Measurements from ENCODE around the gene NSMF. TPM values are rescaled to one million over a fixed set of nuclear protein-coding genes. Genes with fewer than 3 reads are reported as not detected.

The NSMF gene
- polyA plus RNA-seq, 1 experiment = 35.7 TPM

- no peak overlapping the region for H3K4me3 ChIP-seq (ENCODE audit: low read depth, low read length)
- no peak for DNase-seq (ENCODE audit: low read depth)
- TF ChIP-seq, protein P1, sequence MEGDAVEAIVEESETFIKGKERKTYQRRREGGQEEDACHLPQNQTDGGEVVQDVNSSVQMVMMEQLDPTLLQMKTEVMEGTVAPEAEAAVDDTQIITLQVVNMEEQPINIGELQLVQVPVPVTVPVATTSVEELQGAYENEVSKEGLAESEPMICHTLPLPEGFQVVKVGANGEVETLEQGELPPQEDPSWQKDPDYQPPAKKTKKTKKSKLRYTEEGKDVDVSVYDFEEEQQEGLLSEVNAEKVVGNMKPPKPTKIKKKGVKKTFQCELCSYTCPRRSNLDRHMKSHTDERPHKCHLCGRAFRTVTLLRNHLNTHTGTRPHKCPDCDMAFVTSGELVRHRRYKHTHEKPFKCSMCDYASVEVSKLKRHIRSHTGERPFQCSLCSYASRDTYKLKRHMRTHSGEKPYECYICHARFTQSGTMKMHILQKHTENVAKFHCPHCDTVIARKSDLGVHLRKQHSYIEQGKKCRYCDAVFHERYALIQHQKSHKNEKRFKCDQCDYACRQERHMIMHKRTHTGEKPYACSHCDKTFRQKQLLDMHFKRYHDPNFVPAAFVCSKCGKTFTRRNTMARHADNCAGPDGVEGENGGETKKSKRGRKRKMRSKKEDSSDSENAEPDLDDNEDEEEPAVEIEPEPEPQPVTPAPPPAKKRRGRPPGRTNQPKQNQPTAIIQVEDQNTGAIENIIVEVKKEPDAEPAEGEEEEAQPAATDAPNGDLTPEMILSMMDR (IDR thresholded peaks at IDR 0.05; ENCODE audit: insufficient read depth, low read depth, low read length) = no peak
- H3K36me3 ChIP-seq (ENCODE audit: control insufficient read depth, insufficient read depth, low read length) = no peaks in the 10 kb centered on the region
- ChIA-PET POLR2A (no interaction called here), CTCF (no interaction called here)
- no peaks in the 10 kb centered on the region for H3K27me3 ChIP-seq (ENCODE audit: control insufficient read depth, insufficient read depth, low read length)
These were observed 6.7 kb upstream of the NSMF start for GRCh38 chr9:137465720-137466388.

DNA sequence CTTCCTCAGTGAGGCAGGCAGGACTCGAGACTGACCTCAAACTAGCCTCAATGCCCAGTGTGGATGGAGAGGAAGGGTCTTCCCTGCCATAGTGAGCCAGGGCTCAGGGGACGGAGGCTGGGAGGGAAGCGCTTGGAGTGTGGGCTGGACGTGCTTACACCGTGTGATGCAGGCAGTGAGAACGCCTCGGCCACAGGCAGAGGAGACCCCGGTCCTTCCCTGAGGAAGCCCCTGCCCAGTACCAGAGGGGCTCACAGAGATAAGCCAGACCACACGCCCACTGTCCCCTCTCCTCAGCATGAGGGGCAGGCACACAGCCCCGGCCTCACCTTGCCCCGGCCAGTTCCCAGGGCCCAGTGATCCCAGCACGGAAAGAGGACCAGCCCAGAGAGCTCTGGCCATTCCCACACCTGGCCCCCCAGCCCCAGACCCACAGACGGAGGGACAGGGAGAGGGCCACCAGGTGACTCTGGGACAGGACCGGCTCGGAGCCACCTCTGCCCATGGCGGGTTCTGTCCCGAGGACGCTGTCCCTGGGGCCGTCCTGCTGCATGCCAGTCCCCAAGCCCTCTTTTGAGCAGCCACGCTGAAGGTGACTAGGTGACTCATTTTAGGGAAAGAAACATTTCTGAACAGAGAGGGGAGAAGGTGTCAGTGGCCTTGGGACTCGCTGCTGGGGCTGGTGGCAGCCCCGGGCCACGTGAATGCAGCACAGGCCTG is 6.0 kb upstream of the NSMF start:
- TF ChIP-seq, protein P1 (IDR thresholded peaks at IDR 0.05; ENCODE audit: insufficient read depth, low read depth, low read length) = no peak
- no peak for DNase-seq (ENCODE audit: low read depth)
- CTCF ChIA-PET = no interaction called here
- Histone ChIP-seq H3K36me3 (ENCODE audit: control insufficient read depth, insufficient read depth, low read length) (no peaks in the 10 kb centered on the region), H3K27me3 (ENCODE audit: control insufficient read depth, insufficient read depth, low read length) (no peaks in the 10 kb centered on the region), H3K4me3 (ENCODE audit: low read depth, low read length) (no peak overlapping the region)
- POLR2A ChIA-PET = no interaction called here

DNA sequence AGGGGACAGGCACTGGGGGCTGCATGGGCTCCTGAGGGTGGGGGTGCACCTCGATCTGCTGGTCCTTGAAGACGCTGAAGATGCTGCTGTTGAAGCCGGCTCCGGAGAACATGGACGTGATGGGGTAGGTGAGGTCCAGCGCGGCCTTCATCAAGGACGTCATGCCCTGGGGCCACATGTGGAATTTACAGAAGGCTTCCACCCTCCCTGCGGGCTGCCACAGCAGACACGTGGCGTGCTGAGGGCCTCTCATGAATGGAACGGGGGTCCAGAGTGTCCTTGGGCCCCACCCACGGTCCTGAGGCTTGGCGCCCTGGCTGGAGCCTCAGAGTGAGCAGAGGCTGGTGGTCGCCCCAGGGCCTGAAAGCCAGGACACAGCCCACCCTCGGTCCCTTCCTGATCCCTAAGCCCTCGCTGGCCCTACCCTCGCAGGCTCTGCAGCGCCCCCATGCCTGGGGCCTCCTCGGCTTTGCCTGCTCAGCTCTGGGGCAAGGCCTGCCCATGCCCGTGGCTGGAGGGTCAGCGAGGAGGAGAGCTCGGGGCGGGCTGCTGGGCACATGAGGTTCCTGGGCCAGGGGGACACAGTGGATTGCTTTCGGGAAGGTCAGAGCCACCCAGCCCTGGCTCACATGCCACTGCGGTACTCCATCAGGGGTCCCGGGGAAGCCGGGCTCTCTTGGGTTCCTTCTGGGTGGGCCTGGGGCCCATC is 5.3 kb upstream of the NSMF start:
- TF ChIP-seq, protein P1 (IDR thresholded peaks at IDR 0.05; ENCODE audit: insufficient read depth, low read depth, low read length) = no peak
- no peak overlapping the region for H3K4me3 ChIP-seq (ENCODE audit: low read depth, low read length)
- ChIA-PET POLR2A (no interaction called here), CTCF (no interaction called here)
- H3K27me3 ChIP-seq (ENCODE audit: control insufficient read depth, insufficient read depth, low read length) = no peaks in the 10 kb centered on the region
- DNase-seq (ENCODE audit: low read depth) = no peak
- no peaks in the 10 kb centered on the region for H3K36me3 ChIP-seq (ENCODE audit: control insufficient read depth, insufficient read depth, low read length)

GRCh38 chr9:137463931-137464290 is 4.8 kb upstream of the NSMF start:
- Histone ChIP-seq H3K36me3 (ENCODE audit: control insufficient read depth, insufficient read depth, low read length) (no peaks in the 10 kb centered on the region), H3K27me3 (ENCODE audit: control insufficient read depth, insufficient read depth, low read length) (no peaks in the 10 kb centered on the region), H3K4me3 (ENCODE audit: low read depth, low read length) (no peak overlapping the region)
- DNase-seq (ENCODE audit: low read depth) = no peak
- CTCF ChIA-PET = no interaction called here
- POLR2A ChIA-PET = no interaction called here
- TF ChIP-seq, protein P1 (IDR thresholded peaks at IDR 0.05; ENCODE audit: insufficient read depth, low read depth, low read length) = no peak
